Esophagus mucosa (tissue), 1 donor: ENCODE data around the gene PNPLA7. TPM values are rescaled to one million over a fixed set of nuclear protein-coding genes. Genes with fewer than 3 reads are reported as not detected.
"Not testable (repeated sequence)": the region's sequence is repeated elsewhere in the genome, so short reads cannot be mapped to it uniquely, and the experiment has no call there.

ENCODE experiments used
- ATAC-seq: fragments of 200-7000 bp; cut with Tn5 transposase; one replicate; pipeline ENCODE4 v1.9.1; 2020
- total RNA-seq: library from RNA; stranded (reverse); gene quantifications from one replicate; pipeline ENCODE4 v1.2.4, GENCODE V29; 2023
- donor health status: DM: yes; HTN: yes; CAD: no.

The PNPLA7 gene
- total RNA-seq, 1 donor from 2014 or later, result 1.0 TPM

GRCh38 chr9:137574192-137574591 lies 24.0 kb upstream of the PNPLA7 start:
- no peak for ATAC-seq

- ATAC-seq, result no peak
Observed at GRCh38 chr9:137570566-137570965, 20.4 kb upstream of the PNPLA7 start.

- ATAC-seq, result no peak
Observed at GRCh38 chr9:137569609-137570203, 19.5 kb upstream of the PNPLA7 start.

GRCh38 chr9:137568445-137568844 lies 18.2 kb upstream of the PNPLA7 start:
- not testable (repeated sequence) for ATAC-seq

- no peak for ATAC-seq
Observed at GRCh38 chr9:137564817-137565411, 14.7 kb upstream of the PNPLA7 start.

- ATAC-seq, result no peak
Observed at GRCh38 chr9:137564134-137564533, 13.9 kb upstream of the PNPLA7 start.

GRCh38 chr9:137558127-137558526 lies 7.9 kb upstream of the PNPLA7 start:
- ATAC-seq, result no peak

- no peak for ATAC-seq
Observed at GRCh38 chr9:137556069-137556838, 6.1 kb upstream of the PNPLA7 start.

GRCh38 chr9:137555179-137555578 lies 5.0 kb upstream of the PNPLA7 start:
- ATAC-seq, result no peak

- ATAC-seq, result no peak
Observed at GRCh38 chr9:137554349-137554748, 4.1 kb upstream of the PNPLA7 start.

GRCh38 chr9:137553654-137554053 lies 3.5 kb upstream of the PNPLA7 start:
- not testable (repeated sequence) for ATAC-seq

- peak; percentile 35 for ATAC-seq
Observed at GRCh38 chr9:137552022-137552768, 2.0 kb upstream of the PNPLA7 start.

- ATAC-seq, result peak; percentile 86
Observed at GRCh38 chr9:137551264-137552021, 1.2 kb upstream of the PNPLA7 start, which contains the start of gene MRPL41. TSS of gene MRPL41 (plus strand) at chr9:137551879. CDS start at chr9:137552082, 203 bp downstream.

GRCh38 chr9:137550958-137551263 lies 709 bp upstream of the PNPLA7 start:
- peak; percentile 1 for ATAC-seq

- ATAC-seq, result no peak
Observed at GRCh38 chr9:137547687-137548543, 2.3 kb downstream of the PNPLA7 start.

GRCh38 chr9:137545123-137545522 lies 5.1 kb downstream of the PNPLA7 start:
- no peak for ATAC-seq

- peak; percentile 14 for ATAC-seq
Observed at GRCh38 chr9:137544176-137544760, 5.9 kb downstream of the PNPLA7 start.

GRCh38 chr9:137543237-137543963 lies 6.8 kb downstream of the PNPLA7 start:
- ATAC-seq, result no peak

- no peak for ATAC-seq
Observed at GRCh38 chr9:137542486-137542885, 7.7 kb downstream of the PNPLA7 start.

GRCh38 chr9:137540536-137540935 lies 9.7 kb downstream of the PNPLA7 start:
- ATAC-seq, result no peak
